GM12878 (cell line): ENCODE measurements around the gene PXMP4. TPM values are rescaled to one million over a fixed set of nuclear protein-coding genes. Genes with fewer than 3 reads are reported as not detected.

ENCODE experiments used
- ATAC-seq: fragments of 200-7000 bp; cut with Tn5 transposase; 3 replicates; pipeline ENCODE4 v1.9.1; 2020; ENCODE audit warnings: mild to moderate bottlenecking, moderate library complexity
- BruUV-seq: library from RNA; stranded (reverse); fragments of 400-500 nt; replicated peaks from 2 replicates; lab custom pipeline; 2021; lab: Mats Ljungman, UMichigan
- CTCF ChIA-PET: fragments of 300-600 bp; sonication (Branson Sonifier 250); formaldehyde crosslinking; extraction: SDS; loops from one replicate; lab custom pipeline; 2021; ENCODE audit warnings: inconsistent platforms; lab: Yijun Ruan, JAX
- POLR2A ChIA-PET: fragments of 350-600 bp; formaldehyde crosslinking; extraction: SDS; loops from one replicate; lab custom pipeline; 2021; ENCODE audit warnings: inconsistent platforms; lab: Charles Lee
- RAD21 ChIA-PET: fragments of 300-600 bp; sonication (Branson Sonifier 250); formaldehyde crosslinking; loops from one replicate; lab custom pipeline; 2023; ENCODE audit warnings: antibody characterized with exemption; ENCODE audit not compliant: unreplicated experiment; lab: Charles Lee
- SMC1A ChIA-PET: fragments of 300-600 bp; sonication (Branson Sonifier 250); formaldehyde crosslinking; loops from one replicate; lab custom pipeline; 2023; ENCODE audit not compliant: unreplicated experiment, uncharacterized antibody; lab: Charles Lee
- DNase-seq: peaks from one replicate; pipeline ENCODE4 v3.0.0-alpha.2; 2011; ENCODE audit warnings: low read depth, low spot score
- FAIRE-seq: peaks from 3 replicates; lab custom pipeline; 2011; peaks lifted over from hg19 to GRCh38; lab: Jason Lieb, UNC
- H2AFZ ChIP-seq: 2 replicates; pipeline ENCODE4 v1.6.0; 2011; ENCODE audit warnings: low read depth, low read length, control low read depth; ENCODE audit not compliant: control insufficient read depth
- H3K27ac ChIP-seq: 2 replicates; pipeline ENCODE4 v1.5.1; 2011; ENCODE audit warnings: control low read depth; ENCODE audit not compliant: control insufficient read depth, insufficient read depth
- H3K27me3 ChIP-seq, 2 experiments: replicated peaks in 1 of 2; 2 replicates each; pipeline versions ENCODE4 v1.6.0 to v1.6.1; 2011; ENCODE audit warnings: low read length in 1 of 2; ENCODE audit not compliant: control insufficient read depth in 2 of 2, insufficient read depth in 2 of 2
- H3K36me3 ChIP-seq, 2 experiments: 2 replicates each; pipeline ENCODE4 v1.5.1; 2011; ENCODE audit warnings: low read length in 1 of 2; ENCODE audit not compliant: control insufficient read depth in 2 of 2, insufficient read depth in 2 of 2
- H3K4me1 ChIP-seq: 2 replicates; pipeline ENCODE4 v1.6.1; 2011; ENCODE audit warnings: mild to moderate bottlenecking, low read length, moderate library complexity, mixed read lengths; ENCODE audit not compliant: control insufficient read depth, insufficient read depth
- H3K4me2 ChIP-seq: 2 replicates; pipeline ENCODE4 v1.6.0; 2011; ENCODE audit warnings: control low read depth; ENCODE audit not compliant: control insufficient read depth, insufficient read depth
- H3K4me3 ChIP-seq: fragments of 200-600 bp; sonication (generic); 2 replicates; pipeline ENCODE4 v1.5.1; 2016
- H3K79me2 ChIP-seq: 2 replicates; pipeline ENCODE4 v1.6.0; 2011; ENCODE audit warnings: low read length; ENCODE audit not compliant: control insufficient read depth, insufficient read depth
- H3K9ac ChIP-seq: 2 replicates; pipeline ENCODE4 v1.8.0; 2011; ENCODE audit warnings: low read length, control low read depth, mixed read lengths; ENCODE audit not compliant: control insufficient read depth, insufficient read depth
- H3K9me3 ChIP-seq: replicated peaks from 3 replicates; pipeline ENCODE4 v1.5.1; 2011; ENCODE audit warnings: mild to moderate bottlenecking, low read length; ENCODE audit not compliant: control insufficient read depth, insufficient read depth
- H4K20me1 ChIP-seq: 2 replicates; pipeline ENCODE4 v1.6.0; 2011; ENCODE audit not compliant: control insufficient read depth, insufficient read depth
- IRF5 ChIP-seq: fragments of 450-650 bp; IDR thresholded peaks from 2 replicates; pipeline ENCODE4 v1.6.1; 2017; ENCODE audit warnings: borderline replicate concordance
- PAX8 ChIP-seq: fragments of 450-650 bp; IDR thresholded peaks from 2 replicates; pipeline ENCODE4 v1.6.1; 2017; ENCODE audit warnings: mild to moderate bottlenecking, moderate library complexity
- POLR2A ChIP-seq: IDR thresholded peaks from 2 replicates; pipeline ENCODE4 v1.6.1; 2011; ENCODE audit warnings: low read depth, mild to moderate bottlenecking, low read length
- TCF3 ChIP-seq: IDR thresholded peaks from 2 replicates; pipeline ENCODE4 v1.6.1; 2012; ENCODE audit warnings: low read depth, mild to moderate bottlenecking, low read length, borderline replicate concordance; ENCODE audit not compliant: insufficient read depth
- WGBS: methylation state at CpG from one replicate; pipeline ENCODE4 v1.1.6; 2016; ENCODE audit warnings: low lambda C conversion rate; ENCODE audit not compliant: insufficient replicate concordance, insufficient coverage; ENCODE audit errors: missing lambda C conversion rate; 5-methylcytosine and 5-hydroxymethylcytosine counted together
- in situ Hi-C: fragments of 300-500 bp; cut with MboI; formaldehyde crosslinking; loops from 9 replicates; pipeline ENCODE4 v1.14.3; 2018; ENCODE audit warnings: mixed read lengths
- intact Hi-C: fragments of 100-400 bp; cut with micrococcal nuclease; formaldehyde crosslinking; loops from one replicate; pipeline ENCODE4 v1.14.2; 2022; ENCODE audit not compliant: unreplicated experiment
- polyA plus RNA-seq, 11 experiments: library from polyadenylated mRNA; depleted of rRNA in 4 of 11; unstranded in 6 of 11; stranded (reverse) in 5 of 11; fragments of >200 nt; fragmentation: Nextera tagmentation in 4 of 11; fragmentation: Illumina TruSeq in 1 of 11; extraction: Ambion mirVana in 4 of 11; extraction: Trizol in 1 of 11; gene quantifications; 1 replicate in 1 of 11; 2 replicates in 10 of 11; pipeline versions ENCODE4 v1.2.1 to v1.2.3, GENCODE V29; 2011 to 2016; ENCODE audit warnings: inconsistent platforms in 2 of 11, missing spikeins in 2 of 11, low read depth in 1 of 11
- total RNA-seq, 4 experiments: library from RNA; depleted of rRNA in 3 of 4; stranded (reverse); fragments of >200 nt in 3 of 4; fragmentation: Illumina TruSeq in 1 of 4; extraction: Trizol in 1 of 4; gene quantifications; 2 replicates each; pipeline versions ENCODE4 v1.2.1 to v1.2.3, GENCODE V29; 2013 to 2021

The PXMP4 gene
- total and polyA plus RNA-seq, 10 of the 15 experiments (the other 5 are each of a cell fraction or from before 2014, with no cell fraction given) = 3.6 to 19.2 (median 8.6) TPM

GRCh38 chr20:33654680-33655161 lies 65.4 kb downstream of the PXMP4 start:
- DNase-seq (no peak), FAIRE-seq (no peak), ATAC-seq (no peak)
- Histone ChIP-seq H4K20me1 (no peaks in the 10 kb centered on the region), H3K4me2 (no peak overlapping the region), H3K9ac (no peak overlapping the region), H3K4me3 (no peak overlapping the region), H3K27me3 (peaks cover 0 to 2% of the 10 kb centered on the region in 2 experiments; a peak in 2 of 4 replicates), H3K4me1 (peaks cover 20% of the 10 kb centered on the region), H3K79me2 (no peaks in the 10 kb centered on the region), H3K36me3 (no peaks in the 10 kb centered on the region), H3K9me3 (no peaks in the 10 kb centered on the region), H3K27ac (no peak overlapping the region), H2AFZ (no peak overlapping the region)
- intact Hi-C loops (loop anchor here (5.0 kb wide), 1 partner anchor 137 kb away; no protein-coding TSS in a partner anchor), in situ Hi-C loops (loop anchor here (5.0 kb wide), 1 partner anchor 202 kb away; no protein-coding TSS in a partner anchor)
- POLR2A ChIA-PET = no interaction called here
- peak; percentile 32; the same call in 1 of the 2 replicates for TF ChIP-seq POLR2A
- TF ChIP-seq PAX8 = no peak
- SMC1A ChIA-PET = interaction anchor here (1.0 to 3.2 kb wide), 4 partner anchors 8 to 197 kb away, joined by 3 to 20 read pairs (median 8); partner anchors contain the start of genes ACTL10 and C20orf144
- RAD21 ChIA-PET = interaction anchor here (0.7 kb wide), 1 partner anchor 118 kb away, joined by 3 read pairs; no protein-coding TSS in a partner anchor
- CTCF ChIA-PET = interaction anchor here (1.5 to 5.6 kb wide), 5 partner anchors 9 to 197 kb away, joined by 3 to 41 read pairs (median 17); partner anchors contain the start of gene ACTL10
- BruUV-seq = no TSS peak
- 98% methylated on average over 12 of the region's 14 CpGs for WGBS

GRCh38 chr20:33653900-33654596 lies 66.1 kb downstream of the PXMP4 start:
- Histone ChIP-seq H3K9ac (no peak overlapping the region), H3K4me1 (peaks cover 20% of the 10 kb centered on the region), H2AFZ (no peak overlapping the region), H3K4me3 (no peak overlapping the region), H4K20me1 (no peaks in the 10 kb centered on the region), H3K4me2 (no peak overlapping the region), H3K79me2 (no peaks in the 10 kb centered on the region), H3K9me3 (no peaks in the 10 kb centered on the region), H3K27ac (no peak overlapping the region), H3K27me3 (peaks cover 0 to 2% of the 10 kb centered on the region in 2 experiments; a peak in 2 of 4 replicates), H3K36me3 (no peaks in the 10 kb centered on the region)
- ChIA-PET SMC1A (interaction anchor here (0.6 to 3.2 kb wide), 11 partner anchors 9 to 199 kb away, joined by 3 to 20 read pairs (median 4); partner anchors contain the start of genes ACTL10 and C20orf144), POLR2A (interaction anchor here (0.5 to 1.5 kb wide), 3 partner anchors 9 to 137 kb away, joined by 3 to 4 read pairs (median 3); no protein-coding TSS in a partner anchor), CTCF (interaction anchor here (0.6 to 5.6 kb wide), 15 partner anchors 10 to 280 kb away, joined by 3 to 41 read pairs (median 3); partner anchors contain the start of gene ACTL10), RAD21 (interaction anchor here (0.6 to 3.6 kb wide), 9 partner anchors 9 to 200 kb away, joined by 3 to 13 read pairs (median 3); partner anchors contain the start of genes ACTL10 and CBFA2T2)
- in situ Hi-C loops (loop anchor here (5.0 kb wide), 1 partner anchor 202 kb away; no protein-coding TSS in a partner anchor), intact Hi-C loops (loop anchor here (1.0 to 5.0 kb wide), 3 partner anchors 137 to 199 kb away; no protein-coding TSS in a partner anchor)
- ATAC-seq (no peak), FAIRE-seq (no peak), DNase-seq (no peak)
- WGBS = 93% methylated on average over 11 of the region's 11 CpGs
- no TSS peak for BruUV-seq
- no peak for TF ChIP-seq IRF5
- TF ChIP-seq TCF3 = no peak
